PFSK-1 (cell line): ENCODE measurements around the gene CCN6.

Source experiments
- FOXP2 ChIP-seq: optimal IDR thresholded peaks from 2 replicates; pipeline ENCODE3; 2011; ENCODE audit warnings: borderline replicate concordance, control low read depth, inconsistent platforms; ENCODE audit not compliant: insufficient read depth; ENCODE audit errors: extremely low read length, extremely low read depth
- POLR2AphosphoS5 ChIP-seq: IDR thresholded peaks from 2 replicates; pipeline ENCODE4 v1.6.1; 2012; ENCODE audit warnings: low read depth, mild to moderate bottlenecking, control low read depth, low read length, moderate library complexity
- REST ChIP-seq, 2 experiments: IDR thresholded peaks; 2 replicates each; pipeline versions ENCODE4 v1.6.1 to v1.8.0; 2011 to 2012; ENCODE audit warnings: low read depth in 2 of 2, low read length in 2 of 2, control low read depth in 1 of 2, inconsistent platforms in 1 of 2, mild to moderate bottlenecking in 1 of 2, moderate library complexity in 1 of 2; ENCODE audit not compliant: insufficient read depth in 1 of 2
- SIN3A ChIP-seq: IDR thresholded peaks from 2 replicates; pipeline ENCODE4 v1.6.1; 2012; ENCODE audit warnings: mild to moderate bottlenecking, low read length, moderate library complexity, borderline replicate concordance; ENCODE audit not compliant: insufficient read depth
- TAF1 ChIP-seq: IDR thresholded peaks from 2 replicates; pipeline ENCODE4 v1.6.1; 2012; ENCODE audit warnings: low read length, control low read depth, borderline replicate concordance; ENCODE audit not compliant: insufficient read depth

Gene CCN6

GRCh38 chr6:112007805-112008204, 46.1 kb upstream of the CCN6 start:
- TF ChIP-seq REST (IDR thresholded peaks at IDR 0.05; ENCODE audit: insufficient read depth in 1 of 2, low read depth in 2 of 2, low read length in 2 of 2) (no peak), TAF1 (no peak), SIN3A (no peak), FOXP2 (no peak), POLR2AphosphoS5 (no peak)

GRCh38 chr6:112008482-112008881, 45.4 kb upstream of the CCN6 start:
- TF ChIP-seq REST (IDR thresholded peaks at IDR 0.05; ENCODE audit: insufficient read depth in 1 of 2, low read depth in 2 of 2, low read length in 2 of 2): no peak
- TF ChIP-seq SIN3A: no peak
- TF ChIP-seq TAF1: no peak
- TF ChIP-seq FOXP2: no peak
- TF ChIP-seq POLR2AphosphoS5: no peak

GRCh38 chr6:112010328-112010727, 43.6 kb upstream of the CCN6 start:
- TF ChIP-seq FOXP2: no peak
- no peak for TF ChIP-seq REST (IDR thresholded peaks at IDR 0.05; ENCODE audit: insufficient read depth in 1 of 2, low read depth in 2 of 2, low read length in 2 of 2)
- no peak for TF ChIP-seq TAF1
- no peak for TF ChIP-seq SIN3A
- no peak for TF ChIP-seq POLR2AphosphoS5

GRCh38 chr6:112013051-112013450, 40.9 kb upstream of the CCN6 start:
- TF ChIP-seq POLR2AphosphoS5: no peak
- TF ChIP-seq REST (IDR thresholded peaks at IDR 0.05; ENCODE audit: insufficient read depth in 1 of 2, low read depth in 2 of 2, low read length in 2 of 2): no peak
- TF ChIP-seq FOXP2: no peak
- no peak for TF ChIP-seq SIN3A
- TF ChIP-seq TAF1: no peak

- no peak for TF ChIP-seq SIN3A
- TF ChIP-seq TAF1: no peak
- no peak for TF ChIP-seq REST (IDR thresholded peaks at IDR 0.05; ENCODE audit: insufficient read depth in 1 of 2, low read depth in 2 of 2, low read length in 2 of 2)
- TF ChIP-seq FOXP2: no peak
- TF ChIP-seq POLR2AphosphoS5: no peak
Observed at GRCh38 chr6:112014483-112014882, 39.4 kb upstream of the CCN6 start.
